H9 (cell line): Measurements from ENCODE around the gene DBH. TPM values are rescaled to one million over a fixed set of nuclear protein-coding genes. Genes with fewer than 3 reads are reported as not detected.

Experiments used
- DNase-seq: peaks from one replicate; pipeline ENCODE4 v3.0.0-alpha.2; 2017
- H2AFZ ChIP-seq: one replicate; pipeline ENCODE4 v1.6.1; 2013; ENCODE audit warnings: mild to moderate bottlenecking, low read length, control low read depth, moderate library complexity
- H2AK5ac ChIP-seq: 2 replicates; pipeline ENCODE4 v1.6.1; 2013; ENCODE audit warnings: low read length, control low read depth, mixed read lengths; ENCODE audit not compliant: insufficient read length
- H2BK120ac ChIP-seq: one replicate; pipeline ENCODE4 v1.6.1; 2013; ENCODE audit warnings: low read depth, mild to moderate bottlenecking, low read length, control low read depth, inconsistent platforms; ENCODE audit not compliant: poor library complexity, severe bottlenecking
- H2BK12ac ChIP-seq: 2 replicates; pipeline ENCODE4 v1.6.1; 2013; ENCODE audit warnings: low read length, control low read depth, mixed read lengths, low read depth; ENCODE audit not compliant: insufficient read length
- H2BK15ac ChIP-seq: 2 replicates; pipeline ENCODE4 v1.6.1; 2013; ENCODE audit warnings: low read depth, low read length, control low read depth
- H2BK20ac ChIP-seq: one replicate; pipeline ENCODE4 v1.6.1; 2013; ENCODE audit warnings: low read depth, mild to moderate bottlenecking, low read length, control low read depth, inconsistent platforms; ENCODE audit not compliant: poor library complexity, severe bottlenecking
- H2BK5ac ChIP-seq: 2 replicates; pipeline ENCODE4 v1.6.1; 2013; ENCODE audit warnings: low read length, control low read depth, mixed read lengths; ENCODE audit not compliant: insufficient read length
- H3K14ac ChIP-seq: 2 replicates; pipeline ENCODE4 v1.6.1; 2013; ENCODE audit warnings: low read length, control low read depth; ENCODE audit not compliant: insufficient read depth
- H3K18ac ChIP-seq: 2 replicates; pipeline ENCODE4 v1.6.1; 2013; ENCODE audit warnings: low read depth, mild to moderate bottlenecking, mixed read lengths, low read length, control low read depth; ENCODE audit not compliant: insufficient read length
- H3K23ac ChIP-seq: 2 replicates; pipeline ENCODE4 v1.6.1; 2013; ENCODE audit warnings: low read length, control low read depth, mixed read lengths, low read depth; ENCODE audit not compliant: insufficient read length
- H3K23me2 ChIP-seq: 2 replicates; pipeline ENCODE4 v1.6.1; 2013; ENCODE audit warnings: low read depth, mild to moderate bottlenecking, mixed read lengths, low read length, control low read depth; ENCODE audit not compliant: insufficient read length, poor library complexity, severe bottlenecking
- H3K27ac ChIP-seq: 2 replicates; pipeline ENCODE4 v1.5.1; 2013; ENCODE audit warnings: low read length, control low read depth, mixed read lengths, low read depth; ENCODE audit not compliant: insufficient read length
- H3K27me3 ChIP-seq: 2 replicates; pipeline ENCODE4 v1.6.1; 2013; ENCODE audit warnings: low read length, control low read depth, inconsistent platforms; ENCODE audit not compliant: insufficient read depth
- H3K4ac ChIP-seq: 2 replicates; pipeline ENCODE4 v1.6.1; 2013; ENCODE audit warnings: low read depth, mild to moderate bottlenecking, control low read depth, inconsistent platforms, low read length, moderate library complexity
- H3K4me1 ChIP-seq: 2 replicates; pipeline ENCODE4 v1.6.1; 2013; ENCODE audit warnings: low read length, control low read depth, inconsistent platforms; ENCODE audit not compliant: insufficient read depth
- H3K4me2 ChIP-seq: 2 replicates; pipeline ENCODE4 v1.6.1; 2013; ENCODE audit warnings: low read length, control low read depth, mixed read lengths; ENCODE audit not compliant: insufficient read length, insufficient read depth
- H3K56ac ChIP-seq: 2 replicates; pipeline ENCODE4 v1.6.1; 2013; ENCODE audit warnings: low read depth, mild to moderate bottlenecking, mixed read lengths, low read length, control low read depth; ENCODE audit not compliant: insufficient read length
- H3K79me1 ChIP-seq: 2 replicates; pipeline ENCODE4 v1.6.1; 2013; ENCODE audit warnings: low read depth, mild to moderate bottlenecking, moderate library complexity, low read length, control low read depth, inconsistent platforms; ENCODE audit not compliant: insufficient read depth, poor library complexity, severe bottlenecking
- H3K79me2 ChIP-seq: 2 replicates; pipeline ENCODE4 v1.6.1; 2013; ENCODE audit warnings: low read length, control low read depth, inconsistent platforms; ENCODE audit not compliant: insufficient read depth
- H3K9ac ChIP-seq: 2 replicates; pipeline ENCODE4 v1.6.1; 2013; ENCODE audit warnings: low read length, control low read depth, mixed read lengths; ENCODE audit not compliant: insufficient read length; ENCODE audit errors: extremely low read depth
- H3K9me3 ChIP-seq: one replicate; pipeline ENCODE4 v1.6.1; 2013; ENCODE audit warnings: low read depth, low read length, inconsistent platforms; ENCODE audit not compliant: control insufficient read depth
- H3T11ph ChIP-seq: one replicate; pipeline ENCODE4 v1.6.1; 2013; ENCODE audit warnings: mild to moderate bottlenecking, low read length, control low read depth, inconsistent platforms
- H4K20me1 ChIP-seq: one replicate; pipeline ENCODE4 v1.6.1; 2013; ENCODE audit not compliant: control insufficient read depth, insufficient read length, insufficient read depth
- H4K5ac ChIP-seq: 2 replicates; pipeline ENCODE4 v1.6.1; 2013; ENCODE audit warnings: low read depth, mild to moderate bottlenecking, mixed read lengths, low read length, control low read depth; ENCODE audit not compliant: insufficient read length
- H4K8ac ChIP-seq: replicated peaks from 2 replicates; pipeline ENCODE4 v1.6.1; 2013; ENCODE audit warnings: low read length, control low read depth, mixed read lengths, low read depth; ENCODE audit not compliant: insufficient read length
- H4K91ac ChIP-seq: 2 replicates; pipeline ENCODE4 v1.6.1; 2013; ENCODE audit warnings: low read depth, mild to moderate bottlenecking, moderate library complexity, mixed read lengths, low read length, control low read depth; ENCODE audit not compliant: insufficient read length
- H3K27ac Mint-ChIP-seq, 3 experiments: 2 replicates in 2 of 3; 3 replicates in 1 of 3; pipeline ENCODE4 v1.8.0; 2020 to 2021; ENCODE audit warnings: mixed read lengths in 3 of 3, mild to moderate bottlenecking in 1 of 3, moderate library complexity in 1 of 3
- H3K27me3 Mint-ChIP-seq: 2 replicates; pipeline ENCODE4 v1.8.0; 2021; ENCODE audit warnings: low read depth, mild to moderate bottlenecking, moderate library complexity, mixed read lengths
- H3K36me3 Mint-ChIP-seq, 3 experiments: 2 replicates in 2 of 3; 3 replicates in 1 of 3; pipeline ENCODE4 v1.8.0; 2020 to 2021; ENCODE audit warnings: low read depth in 3 of 3, mixed read lengths in 3 of 3; ENCODE audit not compliant: insufficient read depth in 1 of 3
- H3K4me1 Mint-ChIP-seq, 2 experiments: 2 replicates each; pipeline ENCODE4 v1.8.0; 2020; ENCODE audit warnings: mixed read lengths in 2 of 2
- H3K4me3 Mint-ChIP-seq, 2 experiments: 2 replicates in 1 of 2; 3 replicates in 1 of 2; pipeline ENCODE4 v1.8.0; 2020 to 2021; ENCODE audit warnings: mild to moderate bottlenecking in 2 of 2, mixed read lengths in 2 of 2, moderate library complexity in 1 of 2
- H3K9me3 Mint-ChIP-seq, 2 experiments: 2 replicates in 1 of 2; 3 replicates in 1 of 2; pipeline ENCODE4 v1.8.0; 2020; ENCODE audit warnings: mild to moderate bottlenecking in 2 of 2, mixed read lengths in 2 of 2, moderate library complexity in 1 of 2
- WGBS: extraction: QIAGEN DNeasy Blood & Tissue Kit; methylation state at CpG from one replicate; pipeline ENCODE4 v1.1.7; 2013; ENCODE audit warnings: missing lambda C conversion rate, low lambda C conversion rate, mixed read lengths; ENCODE audit not compliant: insufficient read length; ENCODE audit errors: extremely low coverage; 5-methylcytosine and 5-hydroxymethylcytosine counted together
- total RNA-seq: library from RNA; stranded (reverse); gene quantifications from 2 replicates; pipeline ENCODE4 v1.2.1, GENCODE V29; 2021
- TF ChIP-seq, protein P1 (sequence below): fragments of 200-600 bp; sonication (generic); conservative IDR thresholded peaks from 3 replicates; pipeline ENCODE4 v1.8.0; 2021; ENCODE audit warnings: antibody characterized with exemption, mild to moderate bottlenecking

DBH gene
- total RNA-seq, 1 experiment from 2014 or later: not detected

DNA sequence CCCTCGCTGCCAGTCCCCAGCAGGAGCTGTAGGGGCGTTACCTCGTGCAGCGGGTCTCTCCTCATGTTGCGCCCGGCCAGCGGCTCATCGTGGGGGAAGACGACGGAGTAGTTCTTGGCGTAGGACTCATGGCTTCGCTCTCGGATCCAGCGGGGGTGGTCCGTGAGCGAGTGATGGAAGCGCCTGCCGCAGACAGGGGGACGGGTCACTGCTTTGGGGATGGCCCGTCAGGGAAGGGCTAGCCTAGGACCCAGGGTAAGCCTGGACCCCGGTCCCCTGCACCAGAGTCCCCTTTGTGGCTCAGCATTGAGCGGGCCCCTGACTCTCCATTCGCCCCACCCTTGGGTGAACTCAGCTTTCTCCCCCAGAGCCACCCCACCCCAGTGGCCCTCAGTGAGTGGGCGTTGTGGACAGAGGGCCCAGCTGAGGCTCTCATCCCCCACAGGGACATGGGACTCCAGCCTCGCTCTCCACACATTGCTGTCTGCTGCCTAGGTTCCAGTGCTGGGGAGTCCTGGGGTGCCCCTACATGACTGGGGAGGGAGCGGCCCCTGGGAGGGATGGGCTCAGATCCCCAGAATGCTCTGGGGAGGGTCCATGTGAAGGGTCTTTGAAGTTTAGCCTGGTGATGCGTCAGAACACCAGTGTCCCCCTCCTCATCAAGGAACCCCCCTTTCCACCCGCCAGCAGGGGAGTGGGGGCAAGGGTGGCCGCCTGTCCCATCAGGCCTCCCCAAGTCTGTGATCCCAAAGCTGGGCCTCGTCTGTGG lies 72.3 kb downstream of the DBH start:
- DNase-seq: no peak
- H3K27me3 Mint-ChIP-seq: no peaks in the 10 kb centered on the region; the same call in 1 of the 2 replicates
- Histone ChIP-seq H2BK15ac (no peak overlapping the region), H3T11ph (no peak overlapping the region), H3K4me2 (no peak overlapping the region), H2BK5ac (no peak overlapping the region), H2BK120ac (no peak overlapping the region), H3K23me2 (peaks cover 6% of the 10 kb centered on the region), H3K79me2 (no peaks in the 10 kb centered on the region), H3K14ac (no peak overlapping the region; the same call in 1 of the 2 replicates), H2BK20ac (no peak overlapping the region), H4K20me1 (no peaks in the 10 kb centered on the region), H3K4me1 (no peaks in the 10 kb centered on the region), H2BK12ac (no peak overlapping the region), H3K27me3 (no peaks in the 10 kb centered on the region), H3K4ac (no peak overlapping the region), H3K56ac (no peak overlapping the region), H3K23ac (no peak overlapping the region), H3K18ac (no peak overlapping the region), H3K9me3 (no peaks in the 10 kb centered on the region), H3K79me1 (no peaks in the 10 kb centered on the region), H3K9ac (no peak overlapping the region), H3K27ac (no peak overlapping the region), H2AK5ac (no peak overlapping the region), H4K5ac (no peak overlapping the region), H4K91ac (no peak overlapping the region), H2AFZ (no peak overlapping the region), H4K8ac (no peak overlapping the region)
- WGBS: no CpG with 5 or more reads among the region's 30 CpGs
- H3K4me1 Mint-ChIP-seq: peaks cover 2 to 12% of the 10 kb centered on the region in 2 experiments
- H3K4me3 Mint-ChIP-seq: no peak overlapping the region
- H3K27ac Mint-ChIP-seq: no peak overlapping the region
- H3K36me3 Mint-ChIP-seq: no peaks in the 10 kb centered on the region
- no peaks in the 10 kb centered on the region for H3K9me3 Mint-ChIP-seq
- TF ChIP-seq, protein P1, sequence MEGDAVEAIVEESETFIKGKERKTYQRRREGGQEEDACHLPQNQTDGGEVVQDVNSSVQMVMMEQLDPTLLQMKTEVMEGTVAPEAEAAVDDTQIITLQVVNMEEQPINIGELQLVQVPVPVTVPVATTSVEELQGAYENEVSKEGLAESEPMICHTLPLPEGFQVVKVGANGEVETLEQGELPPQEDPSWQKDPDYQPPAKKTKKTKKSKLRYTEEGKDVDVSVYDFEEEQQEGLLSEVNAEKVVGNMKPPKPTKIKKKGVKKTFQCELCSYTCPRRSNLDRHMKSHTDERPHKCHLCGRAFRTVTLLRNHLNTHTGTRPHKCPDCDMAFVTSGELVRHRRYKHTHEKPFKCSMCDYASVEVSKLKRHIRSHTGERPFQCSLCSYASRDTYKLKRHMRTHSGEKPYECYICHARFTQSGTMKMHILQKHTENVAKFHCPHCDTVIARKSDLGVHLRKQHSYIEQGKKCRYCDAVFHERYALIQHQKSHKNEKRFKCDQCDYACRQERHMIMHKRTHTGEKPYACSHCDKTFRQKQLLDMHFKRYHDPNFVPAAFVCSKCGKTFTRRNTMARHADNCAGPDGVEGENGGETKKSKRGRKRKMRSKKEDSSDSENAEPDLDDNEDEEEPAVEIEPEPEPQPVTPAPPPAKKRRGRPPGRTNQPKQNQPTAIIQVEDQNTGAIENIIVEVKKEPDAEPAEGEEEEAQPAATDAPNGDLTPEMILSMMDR: no peak

Other genes with a start within 250 kb of the DBH start
- gene REXO4, start 218.4 kb upstream of the DBH start, total RNA-seq: 33.6 and 35.2 TPM in 2 replicates
- gene ADAMTS13, start 214.0 kb upstream of the DBH start, total RNA-seq: 8.2 and 8.8 TPM in 2 replicates
- gene CACFD1, start 176.4 kb upstream of the DBH start, total RNA-seq: 20.0 and 20.2 TPM in 2 replicates
- 18.7 and 19.5 TPM in 2 replicates for gene SLC2A6, start 157.3 kb upstream of the DBH start, total RNA-seq
- not detected in 2 replicates for gene MYMK, start 111.4 kb upstream of the DBH start, total RNA-seq
- gene ADAMTSL2, start 101.7 kb upstream of the DBH start, total RNA-seq: 0.61 and 0.86 TPM in 2 replicates
- gene FAM163B, start 27.0 kb upstream of the DBH start, total RNA-seq: 0.39 and 0.64 TPM in 2 replicates
- 5.3 TPM in 2 replicates for gene SARDH, start 102.0 kb downstream of the DBH start, total RNA-seq